ENCODE data around the gene MAGOH.
"Not testable (repeated sequence)": the region's sequence is repeated elsewhere in the genome, so short reads cannot be mapped to it uniquely, and the experiment has no call there.

The MAGOH gene

GRCh38 chr1:53197291-53198200 is 40.8 kb downstream of the MAGOH start:
- peak in 1 of 2 experiments; percentile 32 for DNase-seq

GRCh38 chr1:53196485-53197290 is 41.6 kb downstream of the MAGOH start, which contains the start of gene CPT2:
Gene CPT2, plus strand, starts transcription at chr1:53196824. Its CDS starts 120 bp downstream, at chr1:53196944.
- TF ChIP-seq POLR2A (IDR thresholded peaks at IDR 0.05; ENCODE audit: low read length) (peak; percentile 90), GATA1 (IDR thresholded peaks at IDR 0.05; ENCODE audit: low read depth, low read length) (no peak)
- peak; percentile 94 for DNase-seq

More at GRCh38 chr1:53197291-53198200, 40.8 kb downstream of the MAGOH start:
- TF ChIP-seq POLR2A (IDR thresholded peaks at IDR 0.05; ENCODE audit: low read length) = no peak
- TF ChIP-seq GATA1 (IDR thresholded peaks at IDR 0.05; ENCODE audit: low read depth, low read length) = no peak

GRCh38 chr1:53196017-53196484 is 42.3 kb downstream of the MAGOH start:
- TF ChIP-seq GATA1 (IDR thresholded peaks at IDR 0.05; ENCODE audit: low read depth, low read length) (no peak), POLR2A (IDR thresholded peaks at IDR 0.05; ENCODE audit: low read length) (no peak)
- DNase-seq = peak in 1 of 2 experiments; percentile 42

GRCh38 chr1:53195246-53196016 is 42.9 kb downstream of the MAGOH start:
- DNase-seq = no peak
- no peak for TF ChIP-seq POLR2A (IDR thresholded peaks at IDR 0.05; ENCODE audit: low read length)

GRCh38 chr1:53190210-53190611 is 48.1 kb downstream of the MAGOH start:
- TF ChIP-seq POLR2A (IDR thresholded peaks at IDR 0.05; ENCODE audit: low read length) (no peak), GATA1 (IDR thresholded peaks at IDR 0.05; ENCODE audit: low read depth, low read length) (no peak)
- no peak for DNase-seq

GRCh38 chr1:53189061-53189460 is 49.3 kb downstream of the MAGOH start:
- DNase-seq = peak; percentile 32 to 77
- TF ChIP-seq POLR2A (IDR thresholded peaks at IDR 0.05; ENCODE audit: low read length) = no peak
- no peak for TF ChIP-seq GATA1 (IDR thresholded peaks at IDR 0.05; ENCODE audit: low read depth, low read length)

- DNase-seq = no peak
- TF ChIP-seq POLR2A (IDR thresholded peaks at IDR 0.05; ENCODE audit: low read length) (no peak), GATA1 (IDR thresholded peaks at IDR 0.05; ENCODE audit: low read depth, low read length) (no peak)
Measured at GRCh38 chr1:53188099-53188498, 50.2 kb downstream of the MAGOH start.

- no peak for TF ChIP-seq GATA1 (IDR thresholded peaks at IDR 0.05; ENCODE audit: low read depth, low read length)
- TF ChIP-seq POLR2A (IDR thresholded peaks at IDR 0.05; ENCODE audit: low read length) = no peak
- DNase-seq = peak in 1 of 2 experiments; percentile 11
Measured at GRCh38 chr1:53187401-53187800, 50.9 kb downstream of the MAGOH start.

GRCh38 chr1:53186533-53186932 is 51.8 kb downstream of the MAGOH start:
- TF ChIP-seq GATA1 (IDR thresholded peaks at IDR 0.05; ENCODE audit: low read depth, low read length) = no peak
- TF ChIP-seq POLR2A (IDR thresholded peaks at IDR 0.05; ENCODE audit: low read length) = no peak

GRCh38 chr1:53185955-53186297 is 52.4 kb downstream of the MAGOH start:
- DNase-seq = not testable (repeated sequence)

More at GRCh38 chr1:53186533-53186932, 51.8 kb downstream of the MAGOH start:
- DNase-seq = no peak

GRCh38 chr1:53183095-53183990 is 55.0 kb downstream of the MAGOH start:
- no peak for TF ChIP-seq POLR2A (IDR thresholded peaks at IDR 0.05; ENCODE audit: low read length)
- TF ChIP-seq GATA1 (IDR thresholded peaks at IDR 0.05; ENCODE audit: low read depth, low read length) = no peak
- peak; percentile 86 to 90 for DNase-seq

- peak; percentile 49 to 52 for DNase-seq
- no peak for TF ChIP-seq GATA1 (IDR thresholded peaks at IDR 0.05; ENCODE audit: low read depth, low read length)
- TF ChIP-seq POLR2A (IDR thresholded peaks at IDR 0.05; ENCODE audit: low read length) = no peak
Measured at GRCh38 chr1:53182716-53183094, 55.6 kb downstream of the MAGOH start.

Measured in erythroblast (primary cell).